Umbilical cord (tissue), 2 donors: Measurements from ENCODE around the gene SPG11. TPM values are rescaled to one million over a fixed set of nuclear protein-coding genes. Genes with fewer than 3 reads are reported as not detected.
"Not testable (repeated sequence)": the region's sequence is repeated elsewhere in the genome, so short reads cannot be mapped to it uniquely, and the experiment has no call there.

Experiments
- DNase-seq: peaks from one replicate; pipeline ENCODE4 v3.0.0-alpha.2; 2015; ENCODE audit warnings: low spot score
- total RNA-seq: library from RNA; depleted of rRNA; stranded (reverse); fragments of >200 nt; gene quantifications from one replicate; pipeline ENCODE4 v1.2.3, GENCODE V29; 2014; ENCODE audit warnings: low replicate concordance; ENCODE audit not compliant: insufficient read depth

The SPG11 gene
- total RNA-seq, 1 donor from 2014 or later: 93.4 TPM

- no peak for DNase-seq
Observed at GRCh38 chr15:44675911-44676310, 12.4 kb upstream of the SPG11 start.

- no peak for DNase-seq
Observed at GRCh38 chr15:44673639-44674038, 10.2 kb upstream of the SPG11 start.

GRCh38 chr15:44670087-44670950 lies 6.9 kb upstream of the SPG11 start:
- no peak for DNase-seq

- DNase-seq: no peak
Observed at GRCh38 chr15:44668921-44669320, 5.5 kb upstream of the SPG11 start.

DNA sequence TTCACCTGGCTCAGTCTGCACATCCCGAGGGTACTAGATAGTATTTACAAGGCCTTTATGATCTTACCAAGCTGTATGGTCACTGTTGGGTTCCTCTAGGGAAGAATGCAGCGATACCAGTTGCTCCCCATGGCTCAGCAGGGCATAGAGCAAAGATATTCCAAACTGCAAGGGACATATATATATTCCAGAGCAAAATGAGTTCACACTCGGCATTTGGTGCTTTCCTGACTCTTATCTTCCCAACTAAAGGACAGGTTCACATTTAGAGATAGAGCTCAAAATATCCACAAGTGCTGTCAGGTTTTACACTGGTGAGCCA lies 3.5 kb upstream of the SPG11 start:
- DNase-seq: no peak

DNA sequence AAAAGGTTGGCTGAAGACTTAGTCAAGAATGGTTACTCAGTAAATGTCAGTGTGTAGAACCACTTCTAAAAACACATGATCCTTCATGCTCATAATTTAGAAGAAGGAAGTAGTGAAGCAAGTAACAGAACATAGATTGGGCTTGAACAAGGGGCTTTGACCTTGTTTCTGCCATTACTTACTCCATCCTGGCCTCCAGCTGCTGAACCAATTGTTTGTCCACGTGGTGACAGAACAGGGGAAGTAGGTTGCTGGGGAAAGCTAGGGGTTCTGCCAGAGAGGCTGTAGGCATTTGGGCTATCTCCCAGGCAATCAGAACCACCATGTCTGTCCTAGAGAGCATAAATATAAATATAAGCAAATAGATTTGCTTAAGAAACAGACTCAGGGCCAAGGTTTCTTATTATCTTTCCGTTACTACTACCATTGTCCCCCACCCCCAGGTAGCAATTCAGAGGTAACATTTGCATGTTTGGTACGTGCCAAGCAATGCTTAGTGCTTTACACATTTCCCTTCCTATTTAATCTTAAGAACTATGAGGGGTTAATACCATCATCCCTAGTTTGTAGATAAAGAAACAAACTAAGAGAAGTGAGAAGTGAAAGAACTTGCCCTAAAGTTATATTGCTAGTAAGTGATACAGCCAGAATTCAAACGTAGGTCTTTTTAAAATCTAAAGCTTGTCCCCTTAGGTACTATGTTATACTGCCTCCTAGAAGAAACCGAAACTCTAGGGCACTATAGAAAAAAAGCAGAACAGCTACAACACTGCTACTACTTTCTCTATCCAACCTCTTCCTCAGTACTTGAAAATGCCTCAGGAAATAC lies 3.0 kb upstream of the SPG11 start:
- no peak for DNase-seq

- DNase-seq: peak; percentile 61
Observed at GRCh38 chr15:44662478-44663409, 718 bp downstream of the SPG11 start.

DNA sequence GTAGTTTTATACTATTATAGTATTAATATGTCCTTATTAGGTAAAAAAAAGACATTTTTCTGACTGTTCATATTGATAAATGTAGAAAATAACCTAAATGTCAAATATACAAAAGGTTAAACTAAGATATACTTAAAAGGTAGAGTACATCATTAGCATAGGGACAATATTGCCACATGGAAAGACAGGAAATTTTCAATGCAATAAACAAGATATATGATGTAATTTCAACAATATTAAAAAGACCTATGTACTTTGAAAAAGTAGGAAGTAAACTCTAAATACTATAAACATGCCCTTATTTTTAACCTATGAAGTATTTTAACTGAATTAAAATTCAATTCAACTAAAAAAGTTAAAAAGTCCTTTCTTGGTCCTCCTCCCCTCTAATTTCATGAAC lies 1.9 kb downstream of the SPG11 start:
- no peak for DNase-seq

- DNase-seq: no peak
Observed at GRCh38 chr15:44659056-44659455, 4.4 kb downstream of the SPG11 start.

- DNase-seq: no peak
Observed at GRCh38 chr15:44657378-44657777, 6.1 kb downstream of the SPG11 start.

GRCh38 chr15:44656913-44657312 lies 6.5 kb downstream of the SPG11 start:
- no peak for DNase-seq

GRCh38 chr15:44656298-44656697 lies 7.2 kb downstream of the SPG11 start:
- DNase-seq: no peak

- no peak for DNase-seq
Observed at GRCh38 chr15:44654858-44655257, 8.6 kb downstream of the SPG11 start.

DNA sequence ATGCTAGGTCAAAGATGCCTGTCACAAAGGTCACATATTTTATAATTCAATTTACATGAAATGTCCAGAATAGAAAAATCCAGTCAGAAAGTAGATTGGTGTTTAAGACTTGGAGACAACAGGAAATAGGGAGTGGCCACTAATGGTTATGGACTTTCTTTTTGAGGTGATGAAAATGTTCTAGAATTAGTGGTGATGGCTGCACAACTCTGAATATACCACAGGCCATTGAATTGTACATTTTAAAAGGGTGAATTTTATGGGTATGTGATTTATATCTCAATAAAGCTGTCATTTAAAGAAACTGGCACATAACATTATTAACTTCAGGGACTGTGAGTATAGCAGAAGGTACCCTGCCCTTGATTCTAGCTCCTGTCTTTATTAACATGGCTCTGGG lies 15.8 kb downstream of the SPG11 start:
- DNase-seq: no peak

- DNase-seq: no peak
Observed at GRCh38 chr15:44647036-44647435, 16.4 kb downstream of the SPG11 start.

GRCh38 chr15:44646460-44646859 lies 17.0 kb downstream of the SPG11 start:
- no peak for DNase-seq

GRCh38 chr15:44641651-44642050 lies 21.8 kb downstream of the SPG11 start:
- DNase-seq: no peak

- DNase-seq: no peak
Observed at GRCh38 chr15:44636976-44637375, 26.5 kb downstream of the SPG11 start.

DNA sequence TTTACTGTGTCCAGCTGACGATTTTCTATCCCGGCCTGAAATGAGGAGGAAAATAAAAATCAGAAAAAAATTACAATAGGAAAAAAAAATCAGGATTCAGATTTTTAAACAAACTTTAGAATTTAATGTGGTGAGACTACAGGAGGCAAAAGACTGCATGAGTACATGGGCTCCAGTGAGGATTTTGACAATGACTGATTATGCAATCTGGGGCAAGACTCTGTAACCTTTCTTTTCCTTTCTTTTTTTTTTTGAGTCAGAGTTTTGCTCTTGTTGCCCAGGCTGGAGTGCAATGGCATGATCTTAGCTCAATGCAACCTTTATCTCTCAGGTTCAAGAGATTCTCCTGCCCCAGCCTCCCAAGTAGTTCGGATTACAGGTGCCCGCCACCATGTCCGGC lies 29.9 kb downstream of the SPG11 start:
- DNase-seq: no peak

GRCh38 chr15:44625286-44625685 lies 38.2 kb downstream of the SPG11 start:
- DNase-seq: not testable (repeated sequence)

DNA sequence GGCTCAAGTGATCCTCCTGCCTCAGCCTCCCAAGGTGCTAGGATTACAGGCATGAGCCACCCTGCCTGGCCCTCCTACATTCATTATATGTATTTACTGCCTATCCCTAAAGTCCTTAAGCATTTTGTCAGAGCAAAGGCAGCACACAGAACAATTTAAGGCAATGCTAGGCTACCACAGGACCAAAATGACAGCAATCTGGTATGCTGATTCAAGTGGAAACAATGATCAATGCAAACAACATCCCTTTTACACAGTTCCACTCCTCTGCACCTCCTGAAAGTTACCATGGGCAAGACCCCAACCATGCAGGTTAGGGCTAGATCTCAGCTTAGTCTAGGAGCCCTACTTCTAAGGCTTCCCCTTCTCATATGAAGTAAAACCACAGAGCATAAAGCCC lies 40.3 kb downstream of the SPG11 start:
- DNase-seq: no peak

DNA sequence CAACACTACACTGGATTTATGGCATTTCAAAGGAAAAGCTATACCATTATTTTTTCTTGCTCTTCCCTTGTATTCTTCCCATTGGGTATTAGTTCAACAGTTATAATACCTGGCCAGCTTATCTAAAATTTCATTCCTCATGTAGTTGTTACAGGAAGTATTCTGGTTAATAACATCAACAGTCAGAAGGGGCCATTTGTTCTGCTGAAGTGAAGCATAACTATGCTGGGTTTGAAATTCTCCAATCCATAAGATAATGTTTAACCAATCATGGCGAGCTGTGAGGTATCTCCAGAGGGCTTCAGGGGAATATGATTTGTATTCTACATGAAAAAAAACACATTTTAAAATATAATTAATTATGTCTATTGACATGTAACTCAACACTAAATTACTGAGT lies 43.4 kb downstream of the SPG11 start:
- no peak for DNase-seq
